HepG2 (cell line): Measurements from ENCODE around the gene ZFHX3. TPM values are rescaled to one million over a fixed set of nuclear protein-coding genes. Genes with fewer than 3 reads are reported as not detected.

Experiments used
- BCL3 ChIP-seq: sonication (generic); formaldehyde crosslinking; IDR thresholded peaks from 2 replicates; pipeline ENCODE4 v1.5.1; 2020; ENCODE audit warnings: mild to moderate bottlenecking, missing genetic modification reagents, moderate library complexity
- CEBPB ChIP-seq: IDR thresholded peaks from 2 replicates; pipeline ENCODE4 v1.6.1; 2011; ENCODE audit warnings: low read depth, low read length, improper control_type of control experiment, borderline replicate concordance
- CEBPG ChIP-seq: IDR thresholded peaks from 2 replicates; pipeline ENCODE4 v1.6.1; 2016
- CENPT ChIP-seq: sonication (generic); formaldehyde crosslinking; IDR thresholded peaks from 2 replicates; pipeline ENCODE4 v1.8.0; 2022; ENCODE audit warnings: low read depth, mild to moderate bottlenecking, moderate library complexity, missing genetic modification reagents
- CREBL2 ChIP-seq: sonication (generic); formaldehyde crosslinking; IDR thresholded peaks from 2 replicates; pipeline ENCODE4 v1.8.1; 2023; ENCODE audit warnings: missing genetic modification reagents, mild to moderate bottlenecking, borderline replicate concordance
- FOXJ3 ChIP-seq: sonication (generic); formaldehyde crosslinking; IDR thresholded peaks from 2 replicates; pipeline ENCODE4 v1.4.0; 2020; ENCODE audit warnings: missing genetic modification reagents, mild to moderate bottlenecking, borderline replicate concordance
- HOXA9 ChIP-seq: sonication (generic); formaldehyde crosslinking; IDR thresholded peaks from 2 replicates; pipeline ENCODE4 v1.8.1; 2022; ENCODE audit warnings: missing genetic modification reagents, mild to moderate bottlenecking, moderate library complexity, borderline replicate concordance
- IRX3 ChIP-seq: sonication (generic); formaldehyde crosslinking; IDR thresholded peaks from 2 replicates; pipeline ENCODE4 v1.8.1; 2023; ENCODE audit warnings: mild to moderate bottlenecking, low read depth, missing genetic modification reagents, borderline replicate concordance
- NCOA5 ChIP-seq: sonication (generic); formaldehyde crosslinking; IDR thresholded peaks from 2 replicates; pipeline ENCODE4 v1.4.0; 2020; ENCODE audit warnings: missing genetic modification reagents
- TBX3 ChIP-seq: fragments of 450-650 bp; IDR thresholded peaks from 2 replicates; pipeline ENCODE4 v1.6.1; 2017; ENCODE audit warnings: antibody characterized with exemption, mild to moderate bottlenecking, inconsistent platforms, borderline replicate concordance
- ZBTB3 ChIP-seq: sonication (generic); formaldehyde crosslinking; IDR thresholded peaks from 2 replicates; pipeline ENCODE4 v1.4.0; 2020; ENCODE audit warnings: low read depth, mild to moderate bottlenecking, moderate library complexity, missing genetic modification reagents, borderline replicate concordance
- ZBTB8A ChIP-seq: sonication (generic); formaldehyde crosslinking; IDR thresholded peaks from 2 replicates; pipeline ENCODE4 v1.4.0; 2020; ENCODE audit warnings: mild to moderate bottlenecking, low read depth, missing genetic modification reagents, borderline replicate concordance
- ZFP36 ChIP-seq: fragments of 150-350 bp; IDR thresholded peaks from 2 replicates; pipeline ENCODE4 v1.6.1; 2018; ENCODE audit warnings: borderline replicate concordance, low read length, low read depth; ENCODE audit not compliant: partially characterized antibody
- ZFY ChIP-seq: sonication (generic); formaldehyde crosslinking; IDR thresholded peaks from 2 replicates; pipeline ENCODE4 v1.4.0; 2020; ENCODE audit warnings: missing genetic modification reagents
- ZNF556 ChIP-seq: sonication (generic); formaldehyde crosslinking; IDR thresholded peaks from 2 replicates; pipeline ENCODE4 v1.4.0; 2020; ENCODE audit warnings: mild to moderate bottlenecking, missing genetic modification reagents, borderline replicate concordance
- ZNF562 ChIP-seq: sonication (generic); formaldehyde crosslinking; IDR thresholded peaks from 2 replicates; pipeline ENCODE4 v1.8.0; 2022; ENCODE audit warnings: missing genetic modification reagents, borderline replicate concordance
- ZNF570 ChIP-seq: sonication (generic); formaldehyde crosslinking; IDR thresholded peaks from 2 replicates; pipeline ENCODE4 v1.4.0; 2020; ENCODE audit warnings: mild to moderate bottlenecking, missing genetic modification reagents, borderline replicate concordance
- ZNF816 ChIP-seq: sonication (generic); formaldehyde crosslinking; IDR thresholded peaks from 2 replicates; pipeline ENCODE4 v1.8.0; 2022; ENCODE audit warnings: missing genetic modification reagents, mild to moderate bottlenecking, borderline replicate concordance
- ZNF850 ChIP-seq: sonication (generic); formaldehyde crosslinking; conservative IDR thresholded peaks from 2 replicates; pipeline ENCODE4 v1.9.0; 2021; ENCODE audit warnings: mild to moderate bottlenecking, missing genetic modification reagents
- polyA plus RNA-seq, 8 experiments: library from polyadenylated mRNA; depleted of rRNA in 3 of 8; stranded (reverse) in 7 of 8; unstranded in 1 of 8; fragments of >200 nt; fragmentation: Illumina TruSeq in 4 of 8; extraction: Trizol in 4 of 8; gene quantifications; 2 replicates each; pipeline versions ENCODE4 v1.2.1 to v1.2.3, GENCODE V29; 2011 to 2016; ENCODE audit warnings: low read depth in 4 of 8, missing spikeins in 1 of 8, mixed read lengths in 1 of 8; ENCODE audit not compliant: insufficient read depth in 1 of 8
- total RNA-seq, 5 experiments: library from RNA; depleted of rRNA; stranded (reverse); fragments of >200 nt; fragmentation: Illumina TruSeq; extraction: Trizol; gene quantifications; 2 replicates each; pipeline ENCODE4 v1.2.3, GENCODE V29; 2016; ENCODE audit warnings: low read depth in 1 of 5
- TF ChIP-seq, protein P1 (sequence below): sonication (generic); formaldehyde crosslinking; IDR thresholded peaks from 2 replicates; pipeline ENCODE4 v1.8.0; 2023; ENCODE audit warnings: mild to moderate bottlenecking, missing genetic modification reagents
- TF ChIP-seq, protein P2 (sequence below): sonication (generic); formaldehyde crosslinking; conservative IDR thresholded peaks from 2 replicates; pipeline ENCODE4 v1.8.0; 2022; ENCODE audit warnings: missing genetic modification reagents
- TF ChIP-seq, protein P3 (sequence below): sonication (generic); formaldehyde crosslinking; IDR thresholded peaks from 2 replicates; pipeline ENCODE4 v1.4.0; 2020; ENCODE audit warnings: missing genetic modification reagents

ZFHX3 gene
- total and polyA plus RNA-seq, 2 of the 13 experiments (the other 11 are each of a cell fraction or from before 2014, with no cell fraction given): 5.0 to 6.0 TPM

GRCh38 chr16:72927199-72928089 lies 120.5 kb downstream of the ZFHX3 start (continued):
- TF ChIP-seq, protein P1, sequence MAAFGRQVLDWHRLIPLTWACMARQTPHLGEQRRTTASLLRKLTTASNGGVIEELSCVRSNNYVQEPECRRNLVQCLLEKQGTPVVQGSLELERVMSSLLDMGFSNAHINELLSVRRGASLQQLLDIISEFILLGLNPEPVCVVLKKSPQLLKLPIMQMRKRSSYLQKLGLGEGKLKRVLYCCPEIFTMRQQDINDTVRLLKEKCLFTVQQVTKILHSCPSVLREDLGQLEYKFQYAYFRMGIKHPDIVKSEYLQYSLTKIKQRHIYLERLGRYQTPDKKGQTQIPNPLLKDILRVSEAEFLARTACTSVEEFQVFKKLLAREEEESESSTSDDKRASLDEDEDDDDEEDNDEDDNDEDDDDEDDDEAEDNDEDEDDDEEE (CRISPR knock-in tag): no peak
- peak; percentile 92 for TF ChIP-seq CEBPB
- TF ChIP-seq, protein P2, sequence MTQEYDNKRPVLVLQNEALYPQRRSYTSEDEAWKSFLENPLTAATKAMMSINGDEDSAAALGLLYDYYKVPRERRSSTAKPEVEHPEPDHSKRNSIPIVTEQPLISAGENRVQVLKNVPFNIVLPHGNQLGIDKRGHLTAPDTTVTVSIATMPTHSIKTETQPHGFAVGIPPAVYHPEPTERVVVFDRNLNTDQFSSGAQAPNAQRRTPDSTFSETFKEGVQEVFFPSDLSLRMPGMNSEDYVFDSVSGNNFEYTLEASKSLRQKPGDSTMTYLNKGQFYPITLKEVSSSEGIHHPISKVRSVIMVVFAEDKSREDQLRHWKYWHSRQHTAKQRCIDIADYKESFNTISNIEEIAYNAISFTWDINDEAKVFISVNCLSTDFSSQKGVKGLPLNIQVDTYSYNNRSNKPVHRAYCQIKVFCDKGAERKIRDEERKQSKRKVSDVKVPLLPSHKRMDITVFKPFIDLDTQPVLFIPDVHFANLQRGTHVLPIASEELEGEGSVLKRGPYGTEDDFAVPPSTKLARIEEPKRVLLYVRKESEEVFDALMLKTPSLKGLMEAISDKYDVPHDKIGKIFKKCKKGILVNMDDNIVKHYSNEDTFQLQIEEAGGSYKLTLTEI (CRISPR knock-in tag): no peak
- peak; percentile 21; the same call in 1 of the 2 replicates for TF ChIP-seq BCL3 (CRISPR knock-in tag)
- TF ChIP-seq ZNF556 (CRISPR knock-in tag): no peak; the same call in 1 of the 2 replicates
- no peak for TF ChIP-seq ZBTB3
- 0 out of 2 replicates have a peak, but pooled peaks have one; percentile 30 for TF ChIP-seq TBX3
- peak; percentile 67; the same call in 1 of the 2 replicates for TF ChIP-seq ZFY
- TF ChIP-seq NCOA5 (CRISPR knock-in tag): no peak
- TF ChIP-seq ZBTB8A (CRISPR knock-in tag): no peak
- TF ChIP-seq ZNF816 (CRISPR knock-in tag): no peak
- TF ChIP-seq ZNF570 (CRISPR knock-in tag): no peak
- TF ChIP-seq ZFP36: no peak
- TF ChIP-seq, protein P3, sequence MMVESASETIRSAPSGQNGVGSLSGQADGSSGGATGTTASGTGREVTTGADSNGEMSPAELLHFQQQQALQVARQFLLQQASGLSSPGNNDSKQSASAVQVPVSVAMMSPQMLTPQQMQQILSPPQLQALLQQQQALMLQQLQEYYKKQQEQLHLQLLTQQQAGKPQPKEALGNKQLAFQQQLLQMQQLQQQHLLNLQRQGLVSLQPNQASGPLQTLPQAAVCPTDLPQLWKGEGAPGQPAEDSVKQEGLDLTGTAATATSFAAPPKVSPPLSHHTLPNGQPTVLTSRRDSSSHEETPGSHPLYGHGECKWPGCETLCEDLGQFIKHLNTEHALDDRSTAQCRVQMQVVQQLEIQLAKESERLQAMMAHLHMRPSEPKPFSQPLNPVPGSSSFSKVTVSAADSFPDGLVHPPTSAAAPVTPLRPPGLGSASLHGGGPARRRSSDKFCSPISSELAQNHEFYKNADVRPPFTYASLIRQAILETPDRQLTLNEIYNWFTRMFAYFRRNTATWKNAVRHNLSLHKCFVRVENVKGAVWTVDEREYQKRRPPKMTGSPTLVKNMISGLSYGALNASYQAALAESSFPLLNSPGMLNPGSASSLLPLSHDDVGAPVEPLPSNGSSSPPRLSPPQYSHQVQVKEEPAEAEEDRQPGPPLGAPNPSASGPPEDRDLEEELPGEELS (CRISPR knock-in tag): peak; percentile 97
- no peak for TF ChIP-seq CENPT (CRISPR knock-in tag)
- no peak for TF ChIP-seq ZNF562
- peak; percentile 52; the same call in 1 of the 2 replicates for TF ChIP-seq FOXJ3 (CRISPR knock-in tag)
- TF ChIP-seq HOXA9 (CRISPR knock-in tag): peak; percentile 77; the same call in 1 of the 2 replicates
- TF ChIP-seq IRX3: 0 out of 2 replicates have a peak, but pooled peaks have one; percentile 30
- peak; percentile 94 for TF ChIP-seq CEBPG (CRISPR knock-in tag)
- no peak for TF ChIP-seq CREBL2 (CRISPR knock-in tag)
- TF ChIP-seq ZNF850 (CRISPR knock-in tag): no peak
